ENCODE measurements around the gene CEACAM21. TPM values are rescaled to one million over a fixed set of nuclear protein-coding genes. Genes with fewer than 3 reads are reported as not detected.
A peak's percentile ranks its signal among the peaks of the same experiment; 100 is the strongest.

The CEACAM21 gene
- total RNA-seq, 1 donor from 2014 or later = 38.5 TPM

DNA sequence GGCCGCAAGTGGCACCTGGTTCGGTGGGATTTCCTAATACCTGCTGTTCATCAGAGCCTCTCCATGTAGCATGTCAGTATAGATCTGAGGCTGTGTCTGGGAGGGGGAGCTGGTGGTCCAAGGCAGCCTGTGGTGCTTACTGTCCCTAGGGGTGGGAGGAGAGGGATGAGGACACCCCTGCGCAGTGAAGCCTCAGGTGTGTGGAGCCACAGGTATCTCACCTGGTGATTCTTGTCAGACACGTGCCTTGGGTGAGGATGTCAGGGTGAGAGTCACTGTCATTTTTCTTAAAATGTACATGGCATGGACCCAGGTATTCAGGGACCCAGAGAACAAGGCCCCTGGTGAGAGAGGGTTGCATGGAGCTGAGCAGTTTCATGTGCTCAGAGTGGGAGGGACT, 39.2 kb downstream of the CEACAM21 start:
- H3K27me3 Mint-ChIP-seq (ENCODE audit: insufficient read depth) = peaks cover 26% of the 10 kb centered on the region

DNA sequence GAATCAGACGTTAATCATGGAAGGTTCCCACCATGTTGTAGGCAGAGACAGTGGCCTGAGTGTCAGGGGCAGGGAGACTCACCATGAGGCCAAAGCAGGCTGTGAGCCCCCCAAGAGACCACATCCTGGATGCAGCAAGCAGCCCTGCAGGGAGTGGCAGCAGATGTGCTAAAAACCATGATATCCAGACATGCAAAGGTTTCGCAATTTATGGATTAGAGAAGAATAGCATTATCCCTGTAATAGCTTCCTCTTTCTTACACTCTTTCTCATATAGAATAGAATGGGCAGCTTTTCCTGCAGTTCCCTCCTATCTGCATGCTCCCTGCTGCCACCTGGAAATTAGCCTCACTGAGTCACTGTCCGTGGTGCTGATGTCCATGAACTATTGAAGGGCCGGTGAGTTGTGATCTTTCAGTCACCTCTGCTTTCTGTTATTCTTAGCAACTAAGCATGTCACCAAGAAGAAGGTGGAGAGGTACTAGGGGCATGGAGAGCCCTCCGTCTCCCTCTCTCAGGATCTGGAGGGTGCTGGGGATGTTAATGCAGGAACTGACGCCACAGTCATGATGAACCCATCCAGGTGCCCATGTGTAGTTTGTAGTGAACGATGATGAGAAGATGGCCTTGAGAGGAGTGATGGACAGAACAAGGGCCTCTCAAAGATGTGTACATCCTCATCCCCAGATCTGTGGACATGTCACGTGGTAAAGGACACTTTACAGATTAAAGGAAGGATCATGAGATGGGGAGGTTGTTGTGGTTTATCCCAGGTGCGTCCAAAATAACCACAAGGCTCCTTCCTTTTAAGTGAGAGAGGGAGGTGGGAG, 41.0 kb downstream of the CEACAM21 start:
- Mint-ChIP-seq H3K4me3 (no peak overlapping the region), H3K36me3 (ENCODE audit: low read depth) (no peaks in the 10 kb centered on the region), H3K27ac (no peak overlapping the region), H3K27me3 (ENCODE audit: insufficient read depth) (peaks cover 15% of the 10 kb centered on the region), H3K9me3 (no peaks in the 10 kb centered on the region), H3K4me1 (ENCODE audit: low read depth) (no peaks in the 10 kb centered on the region)
- DNase-seq (ENCODE audit: low spot score) = no peak
- intact Hi-C loops (cut with micrococcal nuclease) = no loop called here

More for the DNA sequence above, 39.2 kb downstream of the CEACAM21 start:
- intact Hi-C loops (cut with micrococcal nuclease) = no loop called here
- Mint-ChIP-seq H3K4me1 (ENCODE audit: low read depth) (no peaks in the 10 kb centered on the region), H3K36me3 (ENCODE audit: low read depth) (no peaks in the 10 kb centered on the region), H3K9me3 (no peaks in the 10 kb centered on the region), H3K27ac (no peak overlapping the region), H3K4me3 (no peak overlapping the region)
- no peak for DNase-seq (ENCODE audit: low spot score)

DNA sequence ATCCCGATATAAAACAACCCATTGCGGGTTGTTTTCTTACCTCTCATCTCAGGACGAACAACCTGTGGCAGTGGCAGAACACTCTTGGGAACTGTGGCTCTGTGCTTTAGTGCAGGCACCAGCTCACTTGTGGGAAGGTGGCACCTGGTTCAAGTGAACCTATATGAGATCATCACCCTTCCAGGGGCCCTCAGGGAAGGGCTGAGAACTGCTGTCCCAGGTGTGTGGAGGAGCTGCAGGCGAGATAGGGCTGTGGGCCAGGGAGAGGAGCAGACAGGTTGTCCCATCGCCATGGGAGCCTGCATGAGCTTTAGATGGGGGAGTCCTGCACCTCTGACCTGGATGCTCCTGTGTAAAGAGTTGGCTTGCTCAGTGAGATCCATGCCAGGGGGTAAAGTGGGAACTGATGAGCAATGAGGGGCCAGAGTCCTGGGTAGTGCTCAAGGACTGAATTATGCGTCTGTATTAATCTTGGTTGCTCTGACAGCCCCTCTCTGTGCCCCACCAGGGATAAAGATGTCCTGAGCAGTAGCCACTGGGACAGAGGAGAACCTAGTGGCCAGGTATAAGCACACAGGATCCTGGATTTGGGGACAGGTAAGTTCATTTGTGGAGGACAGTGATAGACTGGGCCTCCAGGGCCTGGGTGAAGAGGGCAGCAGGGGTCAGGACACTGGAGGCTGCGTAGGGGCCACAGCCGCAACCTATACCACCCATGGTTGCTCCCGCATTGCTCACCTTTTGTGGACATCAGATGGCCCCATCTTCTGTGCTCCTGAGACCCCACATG, 42.2 kb downstream of the CEACAM21 start:
- DNase-seq (ENCODE audit: low spot score) = no peak
- Mint-ChIP-seq H3K4me3 (no peak overlapping the region), H3K4me1 (ENCODE audit: low read depth) (no peaks in the 10 kb centered on the region), H3K27ac (no peak overlapping the region), H3K36me3 (ENCODE audit: low read depth) (no peaks in the 10 kb centered on the region), H3K27me3 (ENCODE audit: insufficient read depth) (peaks cover 9% of the 10 kb centered on the region), H3K9me3 (no peaks in the 10 kb centered on the region)
- intact Hi-C loops (cut with micrococcal nuclease) = no loop called here

DNA sequence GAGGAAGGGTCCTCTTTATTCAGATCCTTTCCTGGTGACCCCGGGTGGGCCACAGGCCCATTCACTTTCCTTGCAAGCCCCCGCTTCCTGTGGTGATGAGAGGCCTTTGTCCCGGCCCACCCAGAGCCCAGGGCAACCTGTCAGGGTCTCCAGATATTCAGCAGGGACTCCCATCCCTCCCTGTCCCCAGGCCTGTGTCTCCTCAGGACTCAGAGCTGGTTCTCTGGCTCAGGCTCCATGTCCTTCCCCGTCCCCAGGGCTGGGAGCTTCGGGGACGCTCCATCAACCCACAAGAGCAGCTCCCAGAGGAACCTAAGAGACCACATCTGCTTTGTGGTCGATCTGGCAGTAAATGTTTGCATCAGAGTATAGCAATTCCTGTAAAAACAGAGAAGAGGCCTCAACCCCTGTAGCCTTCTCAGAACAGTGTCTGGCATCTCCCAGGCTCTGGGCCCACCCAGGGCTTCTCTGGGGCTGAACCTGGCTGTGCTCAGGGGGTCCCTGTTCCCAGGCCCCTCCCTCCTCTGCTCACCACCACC, 43.1 kb downstream of the CEACAM21 start:
- H3K9me3 Mint-ChIP-seq = no peaks in the 10 kb centered on the region
- no peak for DNase-seq (ENCODE audit: low spot score)
- H3K27me3 Mint-ChIP-seq (ENCODE audit: insufficient read depth) = peaks cover 9% of the 10 kb centered on the region
- intact Hi-C loops (cut with micrococcal nuclease) = no loop called here
- no peaks in the 10 kb centered on the region for H3K4me1 Mint-ChIP-seq (ENCODE audit: low read depth)
- H3K36me3 Mint-ChIP-seq (ENCODE audit: low read depth) = no peaks in the 10 kb centered on the region
- H3K4me3 Mint-ChIP-seq = no peak overlapping the region
- H3K27ac Mint-ChIP-seq = no peak overlapping the region

GRCh38 chr19:41620171-41620570, 44.2 kb downstream of the CEACAM21 start:
- H3K4me1 Mint-ChIP-seq (ENCODE audit: low read depth) = no peaks in the 10 kb centered on the region
- DNase-seq (ENCODE audit: low spot score) = no peak
- peaks cover 5% of the 10 kb centered on the region for H3K27me3 Mint-ChIP-seq (ENCODE audit: insufficient read depth)
- H3K4me3 Mint-ChIP-seq = no peak overlapping the region
- no peaks in the 10 kb centered on the region for H3K36me3 Mint-ChIP-seq (ENCODE audit: low read depth)
- intact Hi-C loops (cut with micrococcal nuclease) = no loop called here
- no peaks in the 10 kb centered on the region for H3K9me3 Mint-ChIP-seq
- H3K27ac Mint-ChIP-seq = peak overlapping the region; percentile 48

DNA sequence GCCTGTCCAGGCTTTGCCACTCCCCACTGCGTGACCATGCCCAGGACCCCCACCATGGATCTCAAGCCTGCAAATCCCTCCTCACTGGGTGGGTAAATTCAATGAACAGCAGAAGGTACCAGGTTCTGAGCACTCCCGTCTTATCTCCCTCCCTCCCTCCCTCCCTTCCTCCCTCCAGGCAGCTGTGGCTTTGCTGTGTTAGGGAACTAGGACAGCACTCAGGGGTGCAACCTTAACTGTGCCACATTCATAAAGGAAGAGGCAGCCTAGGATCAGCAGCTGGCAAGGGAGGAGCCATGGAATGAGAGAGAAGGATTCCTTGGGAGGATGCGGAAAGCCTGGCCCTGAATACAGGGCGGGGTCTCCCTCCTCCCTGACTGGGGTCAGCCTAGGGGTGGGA, 45.3 kb downstream of the CEACAM21 start:
- no peak for DNase-seq (ENCODE audit: low spot score)
- Mint-ChIP-seq H3K9me3 (no peaks in the 10 kb centered on the region), H3K27ac (no peak overlapping the region), H3K4me3 (no peak overlapping the region), H3K36me3 (ENCODE audit: low read depth) (no peaks in the 10 kb centered on the region), H3K27me3 (ENCODE audit: insufficient read depth) (peaks cover 6% of the 10 kb centered on the region), H3K4me1 (ENCODE audit: low read depth) (no peaks in the 10 kb centered on the region)
- intact Hi-C loops (cut with micrococcal nuclease) = no loop called here

DNA sequence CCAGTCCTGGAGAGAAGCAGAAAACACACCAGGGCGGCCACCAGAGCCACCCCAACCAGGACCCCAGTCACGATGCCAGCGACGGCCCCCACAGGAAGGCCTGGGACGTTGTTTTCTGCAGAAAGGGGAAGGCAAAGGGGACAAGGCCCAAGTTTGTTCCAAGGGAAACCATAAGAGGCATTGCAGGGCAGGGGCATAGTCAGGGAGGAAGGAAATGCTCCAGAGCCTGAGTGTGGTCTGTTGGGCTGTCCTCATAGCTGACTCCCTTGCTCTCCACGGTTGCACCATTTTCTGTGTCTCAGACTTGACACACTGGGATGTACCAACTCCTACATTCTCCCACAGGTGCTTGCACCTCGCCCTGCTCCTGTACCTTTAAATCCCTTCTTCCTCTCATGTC, 45.7 kb downstream of the CEACAM21 start:
- H3K27ac Mint-ChIP-seq = no peak overlapping the region
- H3K36me3 Mint-ChIP-seq (ENCODE audit: low read depth) = no peaks in the 10 kb centered on the region
- peaks cover 8% of the 10 kb centered on the region for H3K27me3 Mint-ChIP-seq (ENCODE audit: insufficient read depth)
- H3K4me1 Mint-ChIP-seq (ENCODE audit: low read depth) = no peaks in the 10 kb centered on the region
- no peak for DNase-seq (ENCODE audit: low spot score)
- no peaks in the 10 kb centered on the region for H3K9me3 Mint-ChIP-seq
- intact Hi-C loops (cut with micrococcal nuclease) = no loop called here
- no peak overlapping the region for H3K4me3 Mint-ChIP-seq

- H3K27me3 Mint-ChIP-seq (ENCODE audit: insufficient read depth) = peaks cover 9% of the 10 kb centered on the region
- intact Hi-C loops (cut with micrococcal nuclease) = no loop called here
- no peak overlapping the region for H3K4me3 Mint-ChIP-seq
- no peaks in the 10 kb centered on the region for H3K4me1 Mint-ChIP-seq (ENCODE audit: low read depth)
- H3K36me3 Mint-ChIP-seq (ENCODE audit: low read depth) = no peaks in the 10 kb centered on the region
- no peak for DNase-seq (ENCODE audit: low spot score)
- H3K9me3 Mint-ChIP-seq = no peaks in the 10 kb centered on the region
- H3K27ac Mint-ChIP-seq = no peak overlapping the region
Observed at GRCh38 chr19:41623360-41623759, 47.4 kb downstream of the CEACAM21 start.

GRCh38 chr19:41624515-41624914, 48.5 kb downstream of the CEACAM21 start:
- Mint-ChIP-seq H3K9me3 (no peaks in the 10 kb centered on the region), H3K36me3 (ENCODE audit: low read depth) (no peaks in the 10 kb centered on the region), H3K4me3 (no peak overlapping the region), H3K4me1 (ENCODE audit: low read depth) (no peaks in the 10 kb centered on the region), H3K27me3 (ENCODE audit: insufficient read depth) (peaks cover 9% of the 10 kb centered on the region), H3K27ac (no peak overlapping the region)
- intact Hi-C loops (cut with micrococcal nuclease) = no loop called here
- DNase-seq (ENCODE audit: low spot score) = no peak

DNA sequence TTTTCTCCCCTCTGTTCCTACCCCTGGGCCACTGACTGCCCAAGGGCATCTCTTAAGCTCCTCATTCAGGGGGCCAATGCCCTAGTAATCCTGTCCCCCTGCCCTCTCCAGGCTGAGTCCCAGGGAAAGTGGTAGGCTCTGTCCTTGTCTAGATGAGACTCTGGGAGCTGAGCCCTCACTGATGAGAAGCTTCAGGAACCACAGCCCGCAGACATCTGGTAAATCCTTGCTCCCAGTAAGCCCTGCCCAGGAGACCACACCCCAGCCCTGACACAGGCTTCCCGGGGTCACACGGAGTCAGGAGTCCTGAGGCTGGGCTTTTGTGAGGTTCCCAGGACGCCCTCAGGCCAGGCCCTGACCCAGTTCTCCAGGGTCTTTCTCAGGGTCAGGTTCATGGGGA, 49.0 kb downstream of the CEACAM21 start:
- no peaks in the 10 kb centered on the region for H3K4me1 Mint-ChIP-seq (ENCODE audit: low read depth)

DNA sequence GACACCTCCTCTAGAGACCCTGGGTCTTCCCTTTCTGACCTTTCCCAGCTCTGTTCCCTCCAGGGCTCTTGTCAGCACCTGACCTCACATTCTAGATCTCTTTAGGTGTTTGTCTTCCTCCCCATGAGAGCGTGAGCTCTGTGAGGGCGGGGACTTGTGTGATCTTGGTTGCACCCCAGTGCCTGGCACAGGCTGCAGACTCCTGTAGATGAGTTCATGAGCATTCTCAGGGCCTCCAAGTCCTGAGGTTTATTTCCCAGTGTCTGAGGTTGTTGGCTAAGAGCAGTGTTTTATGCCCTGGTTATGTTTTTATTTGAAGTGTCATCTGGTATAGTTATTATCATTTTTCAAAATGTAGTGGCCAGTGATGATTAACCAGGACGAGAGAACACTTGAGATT, 50.3 kb downstream of the CEACAM21 start:
- H3K9me3 Mint-ChIP-seq = peaks cover 10% of the 10 kb centered on the region
- intact Hi-C loops (cut with micrococcal nuclease) = no loop called here

More for the DNA sequence above, 49.0 kb downstream of the CEACAM21 start:
- H3K36me3 Mint-ChIP-seq (ENCODE audit: low read depth) = no peaks in the 10 kb centered on the region
- H3K4me3 Mint-ChIP-seq = no peak overlapping the region
- DNase-seq (ENCODE audit: low spot score) = no peak
- no peak overlapping the region for H3K27ac Mint-ChIP-seq
- H3K9me3 Mint-ChIP-seq = peaks cover under 1% of the 10 kb centered on the region
- intact Hi-C loops (cut with micrococcal nuclease) = no loop called here
- peaks cover 9% of the 10 kb centered on the region for H3K27me3 Mint-ChIP-seq (ENCODE audit: insufficient read depth)

GRCh38 chr19:41626877-41627276, 50.9 kb downstream of the CEACAM21 start, which contains the start of gene CEACAM4:
TSS of gene CEACAM4 (minus strand) at chr19:41627074. CDS start at chr19:41626963, 111 bp downstream.
- DNase-seq (ENCODE audit: low spot score) = no peak
- no peaks in the 10 kb centered on the region for H3K4me1 Mint-ChIP-seq (ENCODE audit: low read depth)
- no peaks in the 10 kb centered on the region for H3K36me3 Mint-ChIP-seq (ENCODE audit: low read depth)
- no peak within 1 kb of the TSS for H3K27ac Mint-ChIP-seq
- H3K9me3 Mint-ChIP-seq = peaks cover 14% of the 10 kb centered on the region
- intact Hi-C loops (cut with micrococcal nuclease) = no loop called here
- no peak within 1 kb of the TSS for H3K4me3 Mint-ChIP-seq
- H3K27me3 Mint-ChIP-seq (ENCODE audit: insufficient read depth) = peaks cover 7% of the 10 kb centered on the region

More for the DNA sequence above, 50.3 kb downstream of the CEACAM21 start:
- DNase-seq (ENCODE audit: low spot score) = no peak
- Mint-ChIP-seq H3K27ac (no peak overlapping the region), H3K36me3 (ENCODE audit: low read depth) (no peaks in the 10 kb centered on the region), H3K27me3 (ENCODE audit: insufficient read depth) (peaks cover 7% of the 10 kb centered on the region), H3K4me3 (no peak overlapping the region), H3K4me1 (ENCODE audit: low read depth) (no peaks in the 10 kb centered on the region)

Measured in activated T-helper 1 cell treated with anti-CD3 and anti-CD28 coated beads, Interleukin-12 subunit alpha, Interleukin-12 subunit beta, Interleukin-2, Interleukin-4 antibody, amounts not matched to agents 30 ng/mL and 10 ng/mL and 1 ng/mL, durations not matched to agents 14 hours and 24 hours and 36 hours (primary cell).